ENCODE measurements around the gene LRRC38.
A peak's percentile ranks its signal among the peaks of the same experiment; 100 is the strongest.
"Not testable (repeated sequence)": the region's sequence is repeated elsewhere in the genome, so short reads cannot be mapped to it uniquely, and the experiment has no call there.

The LRRC38 gene, protein sequence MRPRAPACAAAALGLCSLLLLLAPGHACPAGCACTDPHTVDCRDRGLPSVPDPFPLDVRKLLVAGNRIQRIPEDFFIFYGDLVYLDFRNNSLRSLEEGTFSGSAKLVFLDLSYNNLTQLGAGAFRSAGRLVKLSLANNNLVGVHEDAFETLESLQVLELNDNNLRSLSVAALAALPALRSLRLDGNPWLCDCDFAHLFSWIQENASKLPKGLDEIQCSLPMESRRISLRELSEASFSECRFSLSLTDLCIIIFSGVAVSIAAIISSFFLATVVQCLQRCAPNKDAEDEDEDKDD

DNA sequence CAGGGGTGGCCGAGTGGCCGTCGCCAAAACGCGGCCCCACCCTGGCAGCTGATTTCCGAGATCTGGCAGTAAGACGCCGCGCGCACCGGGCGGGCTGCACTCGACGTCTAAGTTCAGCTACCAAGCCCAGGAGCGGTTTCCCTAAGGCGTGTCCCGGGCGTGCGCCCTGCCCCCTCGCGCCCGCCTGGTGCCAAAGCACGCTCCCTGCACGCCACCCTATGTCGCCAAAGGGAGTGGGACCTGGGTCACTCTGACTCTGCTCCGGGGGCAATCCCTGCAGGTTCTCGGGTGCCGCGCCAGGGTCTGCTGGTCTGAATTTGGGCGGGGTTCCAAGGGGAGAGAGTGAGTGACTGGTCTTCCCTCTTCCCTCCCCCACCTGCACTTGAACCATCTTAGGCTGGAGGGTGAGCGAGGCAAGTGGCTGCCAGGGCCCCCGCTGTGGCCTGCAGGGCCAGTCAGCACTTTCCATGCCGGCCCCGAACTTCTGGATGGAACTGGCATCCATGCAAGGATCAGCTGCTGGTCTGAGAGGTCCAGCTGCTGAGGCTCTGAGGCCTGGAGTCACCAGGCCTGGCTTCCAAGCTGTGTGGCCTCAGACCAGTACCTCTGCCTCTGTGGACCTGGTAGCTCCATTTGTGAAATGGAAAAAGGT, at the start of gene LRRC38:
Gene LRRC38, minus strand, starts transcription at position 109 of the 652 bp plus-strand sequence. CDS start 410 bp downstream, outside the sequence.
- TF ChIP-seq, protein P1, sequence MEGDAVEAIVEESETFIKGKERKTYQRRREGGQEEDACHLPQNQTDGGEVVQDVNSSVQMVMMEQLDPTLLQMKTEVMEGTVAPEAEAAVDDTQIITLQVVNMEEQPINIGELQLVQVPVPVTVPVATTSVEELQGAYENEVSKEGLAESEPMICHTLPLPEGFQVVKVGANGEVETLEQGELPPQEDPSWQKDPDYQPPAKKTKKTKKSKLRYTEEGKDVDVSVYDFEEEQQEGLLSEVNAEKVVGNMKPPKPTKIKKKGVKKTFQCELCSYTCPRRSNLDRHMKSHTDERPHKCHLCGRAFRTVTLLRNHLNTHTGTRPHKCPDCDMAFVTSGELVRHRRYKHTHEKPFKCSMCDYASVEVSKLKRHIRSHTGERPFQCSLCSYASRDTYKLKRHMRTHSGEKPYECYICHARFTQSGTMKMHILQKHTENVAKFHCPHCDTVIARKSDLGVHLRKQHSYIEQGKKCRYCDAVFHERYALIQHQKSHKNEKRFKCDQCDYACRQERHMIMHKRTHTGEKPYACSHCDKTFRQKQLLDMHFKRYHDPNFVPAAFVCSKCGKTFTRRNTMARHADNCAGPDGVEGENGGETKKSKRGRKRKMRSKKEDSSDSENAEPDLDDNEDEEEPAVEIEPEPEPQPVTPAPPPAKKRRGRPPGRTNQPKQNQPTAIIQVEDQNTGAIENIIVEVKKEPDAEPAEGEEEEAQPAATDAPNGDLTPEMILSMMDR (IDR thresholded peaks at IDR 0.05; ENCODE audit: insufficient read depth, low read length, poor library complexity, severe bottlenecking): no peak
- H3K4me3 ChIP-seq (replicated peaks; ENCODE audit: low read depth, low read length): no peak within 1 kb of the TSS
- DNase-seq (ENCODE audit: extremely low read depth, insufficient read length): peak; percentile 17
- H3K27me3 ChIP-seq (replicated peaks; ENCODE audit: control insufficient read depth, insufficient read depth, low read length): peaks cover 1% of the 10 kb centered on the region
- H3K36me3 ChIP-seq (ENCODE audit: control insufficient read depth, insufficient read depth, low read length): no peaks in the 10 kb centered on the region

DNA sequence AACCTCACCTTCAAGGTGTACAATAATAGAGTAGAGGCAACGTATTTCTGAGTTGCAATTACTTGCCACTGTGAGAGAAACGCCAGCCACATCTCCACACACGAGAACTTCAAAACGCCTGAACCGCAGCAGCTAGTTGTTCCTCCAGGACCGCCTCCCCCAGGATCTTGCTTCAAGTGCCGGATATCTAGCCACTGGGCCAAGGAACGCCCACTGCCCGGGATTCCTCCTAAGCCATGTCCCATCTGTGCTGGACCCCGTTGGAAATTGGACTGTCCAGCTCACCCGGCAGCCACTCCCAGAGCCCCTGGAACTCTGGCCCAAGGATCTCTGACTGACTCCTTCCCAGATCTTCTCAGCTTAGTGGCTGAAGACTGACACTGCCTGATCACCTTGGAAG, 49.2 kb upstream of the LRRC38 start:
- DNase-seq (ENCODE audit: extremely low read depth, insufficient read length); H3K4me3 ChIP-seq (replicated peaks; ENCODE audit: low read depth, low read length); H3K27me3 ChIP-seq (replicated peaks; ENCODE audit: control insufficient read depth, insufficient read depth, low read length); H3K36me3 ChIP-seq (ENCODE audit: control insufficient read depth, insufficient read depth, low read length): not testable (repeated sequence)

DNA sequence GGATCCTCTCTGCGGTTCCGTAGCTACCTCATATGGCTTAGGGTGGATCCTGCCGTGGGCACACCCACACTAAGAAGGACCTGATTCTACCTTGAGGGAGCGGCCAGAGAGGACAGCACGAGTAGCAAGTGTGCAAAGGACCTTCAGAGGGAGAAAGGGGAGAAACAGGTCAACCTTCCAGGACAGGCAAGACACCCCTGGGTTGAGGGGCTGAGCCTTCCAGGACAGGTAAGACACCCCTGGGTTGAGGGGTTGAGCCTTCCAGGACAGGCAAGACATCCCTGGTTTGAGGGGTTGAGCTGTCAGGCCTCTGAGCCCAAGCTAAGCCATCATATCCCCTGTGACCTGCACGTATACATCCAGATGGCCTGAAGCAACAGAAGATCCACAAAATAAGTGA, 46.7 kb upstream of the LRRC38 start:
- TF ChIP-seq, protein P1 (IDR thresholded peaks at IDR 0.05; ENCODE audit: insufficient read depth, low read length, poor library complexity, severe bottlenecking): no peak
- H3K27me3 ChIP-seq (replicated peaks; ENCODE audit: control insufficient read depth, insufficient read depth, low read length): no peaks in the 10 kb centered on the region
- no peak overlapping the region for H3K4me3 ChIP-seq (replicated peaks; ENCODE audit: low read depth, low read length)
- H3K36me3 ChIP-seq (ENCODE audit: control insufficient read depth, insufficient read depth, low read length): no peaks in the 10 kb centered on the region
- DNase-seq (ENCODE audit: extremely low read depth, insufficient read length): no peak

DNA sequence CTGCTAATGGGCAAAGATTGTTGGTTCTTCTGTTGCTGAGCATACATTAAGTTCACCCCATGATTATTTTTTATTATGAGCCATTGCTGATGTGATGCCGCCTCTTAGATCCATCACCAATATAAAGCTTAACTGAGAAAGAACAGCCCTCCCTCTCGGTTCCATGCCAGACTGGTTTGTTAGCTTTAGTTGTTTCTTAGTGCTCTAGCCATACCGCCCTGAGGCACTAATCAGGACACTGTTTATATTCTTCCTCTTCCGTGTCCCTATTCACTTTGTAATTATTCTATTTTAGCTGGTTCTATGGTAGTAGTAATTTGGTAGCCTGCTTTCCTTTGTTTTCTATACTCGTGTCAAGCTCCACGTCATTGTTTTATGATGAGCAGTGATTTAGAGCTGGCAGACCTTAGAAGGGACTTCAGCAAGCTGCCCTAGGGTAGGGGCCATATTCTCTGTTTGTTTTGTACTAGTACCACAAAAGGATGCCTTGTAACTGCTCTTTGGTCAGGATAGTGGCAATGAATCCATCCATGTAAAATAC, 42.5 kb upstream of the LRRC38 start:
- Histone ChIP-seq H3K27me3 (replicated peaks; ENCODE audit: control insufficient read depth, insufficient read depth, low read length) (no peaks in the 10 kb centered on the region), H3K36me3 (ENCODE audit: control insufficient read depth, insufficient read depth, low read length) (no peaks in the 10 kb centered on the region), H3K4me3 (replicated peaks; ENCODE audit: low read depth, low read length) (no peak overlapping the region)
- TF ChIP-seq, protein P1 (IDR thresholded peaks at IDR 0.05; ENCODE audit: insufficient read depth, low read length, poor library complexity, severe bottlenecking): no peak
- no peak for DNase-seq (ENCODE audit: extremely low read depth, insufficient read length)

DNA sequence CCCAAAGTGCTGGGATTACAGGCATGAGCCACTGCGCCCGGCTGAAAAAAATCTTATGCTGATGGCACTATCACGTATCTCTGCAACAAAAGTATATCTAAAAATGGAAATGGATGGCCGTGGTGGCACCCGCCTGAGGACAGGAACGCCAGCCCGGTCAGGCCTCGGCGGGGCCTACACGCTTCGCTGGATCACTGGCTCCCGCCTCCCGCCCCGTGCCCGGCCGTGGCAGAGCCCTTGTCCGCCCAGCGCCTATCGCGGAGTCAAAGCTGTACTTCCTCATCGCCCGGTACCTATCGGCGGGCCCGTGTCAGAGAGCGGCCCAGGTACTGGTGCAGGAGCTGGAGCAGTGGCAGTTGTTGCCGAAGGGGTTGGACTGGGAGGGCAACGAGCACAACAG, 41.0 kb upstream of the LRRC38 start:
- no peaks in the 10 kb centered on the region for H3K27me3 ChIP-seq (replicated peaks; ENCODE audit: control insufficient read depth, insufficient read depth, low read length)
- TF ChIP-seq, protein P1 (IDR thresholded peaks at IDR 0.05; ENCODE audit: insufficient read depth, low read length, poor library complexity, severe bottlenecking): no peak
- H3K4me3 ChIP-seq (replicated peaks; ENCODE audit: low read depth, low read length): no peak overlapping the region
- DNase-seq (ENCODE audit: extremely low read depth, insufficient read length): no peak
- H3K36me3 ChIP-seq (ENCODE audit: control insufficient read depth, insufficient read depth, low read length): no peaks in the 10 kb centered on the region

DNA sequence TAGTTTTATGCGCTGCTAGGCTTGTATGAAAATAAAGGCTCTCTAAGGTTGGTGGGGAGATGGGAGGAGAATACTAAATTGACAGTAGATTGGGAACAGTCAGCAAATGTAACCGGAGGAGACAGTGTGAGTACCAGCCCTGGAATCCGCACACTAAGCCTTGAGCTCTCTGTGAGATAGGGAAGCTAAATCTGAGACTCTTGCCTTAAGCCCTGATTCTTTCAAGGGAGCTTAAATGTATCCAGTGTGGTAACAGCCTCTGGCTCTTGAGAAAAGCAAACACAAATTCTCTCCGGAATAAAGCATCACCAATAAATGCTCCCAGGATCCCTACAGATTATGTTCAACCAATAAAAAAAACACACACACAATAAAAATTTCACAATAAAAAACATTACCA, 36.9 kb upstream of the LRRC38 start:
- no peaks in the 10 kb centered on the region; the same call in 1 of the 2 replicates for H3K27me3 ChIP-seq (replicated peaks; ENCODE audit: control insufficient read depth, insufficient read depth, low read length)
- H3K36me3 ChIP-seq (ENCODE audit: control insufficient read depth, insufficient read depth, low read length): no peaks in the 10 kb centered on the region
- TF ChIP-seq, protein P1 (IDR thresholded peaks at IDR 0.05; ENCODE audit: insufficient read depth, low read length, poor library complexity, severe bottlenecking): no peak
- no peak for DNase-seq (ENCODE audit: extremely low read depth, insufficient read length)
- no peak overlapping the region for H3K4me3 ChIP-seq (replicated peaks; ENCODE audit: low read depth, low read length)

Data from GM06990 (cell line).